K562 (cell line): Measurements from ENCODE around the gene IQCN. TPM values are rescaled to one million over a fixed set of nuclear protein-coding genes. Genes with fewer than 3 reads are reported as not detected.

Experiments
- BACH1 ChIP-seq: fragments of 200-800 bp; sonication (Bioruptor generic); IDR thresholded peaks from 2 replicates; pipeline ENCODE4 v1.6.1; 2016; ENCODE audit warnings: missing genetic modification characterization, missing compliant biosample characterization
- BMI1 ChIP-seq: fragments of 150-350 bp; IDR thresholded peaks from 2 replicates; pipeline ENCODE4 v1.6.1; 2014; ENCODE audit warnings: low read length
- BRD4 ChIP-seq: fragments of 200-600 bp; sonication (generic); IDR thresholded peaks from 2 replicates; pipeline ENCODE4 v1.6.1; 2017; ENCODE audit warnings: inconsistent platforms
- CTCFL ChIP-seq: IDR thresholded peaks from 2 replicates; pipeline ENCODE4 v1.6.1; 2011; ENCODE audit warnings: borderline replicate concordance, low read depth, mild to moderate bottlenecking, moderate library complexity, low read length; ENCODE audit not compliant: insufficient read depth, poor library complexity, severe bottlenecking
- DEAF1 ChIP-seq: fragments of 450-650 bp; formaldehyde crosslinking; IDR thresholded peaks from 2 replicates; pipeline ENCODE4 v1.4.0; 2020; ENCODE audit warnings: mild to moderate bottlenecking, moderate library complexity
- ERF ChIP-seq: fragments of 450-650 bp; formaldehyde crosslinking; IDR thresholded peaks from 2 replicates; pipeline ENCODE4 v1.4.0; 2020; ENCODE audit warnings: mild to moderate bottlenecking, mixed read lengths
- FOXA3 ChIP-seq, 2 experiments: fragments of 450-650 bp in 1 of 2; sonication (generic) in 1 of 2; formaldehyde crosslinking; IDR thresholded peaks in 1 of 2; conservative IDR thresholded peaks in 1 of 2; 2 replicates each; pipeline versions ENCODE4 v1.4.0 to v1.8.0; 2020 to 2022; ENCODE audit warnings: mild to moderate bottlenecking in 2 of 2, missing genetic modification reagents in 1 of 2
- HDAC6 ChIP-seq: IDR thresholded peaks from 2 replicates; pipeline ENCODE4 v1.6.1; 2012; ENCODE audit warnings: low read depth, mild to moderate bottlenecking, control low read depth, inconsistent platforms, low read length, moderate library complexity
- HOMEZ ChIP-seq: fragments of 250-450 bp; sonication (Bioruptor Pico); IDR thresholded peaks from 2 replicates; pipeline ENCODE4 v1.4.0; 2020; ENCODE audit warnings: mild to moderate bottlenecking, moderate library complexity
- KDM5B ChIP-seq: fragments of 200-600 bp; sonication (generic); IDR thresholded peaks from 2 replicates; pipeline ENCODE4 v1.6.1; 2012; ENCODE audit warnings: low read depth, mild to moderate bottlenecking, moderate library complexity, low read length, control low read depth, inconsistent platforms; ENCODE audit not compliant: insufficient replicate concordance
- NBN ChIP-seq: fragments of 450-650 bp; IDR thresholded peaks from 2 replicates; pipeline ENCODE4 v1.6.1; 2016; ENCODE audit warnings: low read depth, mild to moderate bottlenecking
- NFRKB ChIP-seq: fragments of 450-650 bp; IDR thresholded peaks from 2 replicates; pipeline ENCODE4 v1.6.1; 2016; ENCODE audit warnings: low read depth
- NONO ChIP-seq, 2 experiments: fragments of 200-400 bp in 1 of 2; fragments of 450-650 bp in 1 of 2; formaldehyde crosslinking in 1 of 2; IDR thresholded peaks; 2 replicates each; pipeline ENCODE4 v1.6.1; 2017; ENCODE audit warnings: low read depth in 2 of 2, mild to moderate bottlenecking in 2 of 2, moderate library complexity in 2 of 2, low read length in 1 of 2
- NR2C2 ChIP-seq, 2 experiments: fragments of 200-800 bp in 1 of 2; sonication (Bioruptor generic) in 1 of 2; sonication (generic) in 1 of 2; formaldehyde crosslinking in 1 of 2; IDR thresholded peaks; 2 replicates each; pipeline versions ENCODE4 v1.6.1 to v1.8.0; 2016 to 2022; ENCODE audit warnings: mild to moderate bottlenecking in 1 of 2, missing compliant biosample characterization in 1 of 2, missing genetic modification characterization in 1 of 2, missing genetic modification reagents in 1 of 2
- POLR2A ChIP-seq: fragments of 450-650 bp; conservative IDR thresholded peaks from 2 replicates; pipeline ENCODE4 v1.6.1; 2016
- SMC3 ChIP-seq: conservative IDR thresholded peaks from 2 replicates; pipeline ENCODE4 v1.6.1; 2011; ENCODE audit warnings: low read depth, low read length, improper control_type of control experiment; ENCODE audit not compliant: insufficient read depth
- YY1 ChIP-seq, 3 experiments: IDR thresholded peaks; 2 replicates each; pipeline ENCODE4 v1.6.1; 2011; ENCODE audit warnings: low read length in 2 of 3, mild to moderate bottlenecking in 2 of 3, moderate library complexity in 2 of 3, borderline replicate concordance in 1 of 3, control low read depth in 1 of 3, low read depth in 1 of 3; ENCODE audit not compliant: insufficient read depth in 3 of 3, insufficient replicate concordance in 2 of 3, control insufficient read depth in 1 of 3, insufficient read length in 1 of 3; ENCODE audit errors: extremely low read depth in 1 of 3
- ZBTB7A ChIP-seq: IDR thresholded peaks from 2 replicates; pipeline ENCODE4 v1.6.1; 2011; ENCODE audit warnings: low read depth, mild to moderate bottlenecking, low read length, moderate library complexity, borderline replicate concordance; ENCODE audit not compliant: control insufficient read depth
- ZFX ChIP-seq: sonication (generic); formaldehyde crosslinking; IDR thresholded peaks from 2 replicates; pipeline ENCODE4 v1.8.0; 2022; ENCODE audit warnings: mild to moderate bottlenecking, missing genetic modification reagents, moderate library complexity
- ZNF444 ChIP-seq: fragments of 250-450 bp; sonication (Bioruptor Pico); IDR thresholded peaks from 2 replicates; pipeline ENCODE4 v1.4.0; 2020; ENCODE audit warnings: mild to moderate bottlenecking, moderate library complexity
- polyA plus RNA-seq, 8 experiments: library from polyadenylated mRNA; depleted of rRNA in 4 of 8; stranded (reverse) in 5 of 8; unstranded in 3 of 8; fragments of >200 nt; fragmentation: Nextera tagmentation in 2 of 8; fragmentation: Illumina TruSeq in 1 of 8; extraction: Ambion mirVana in 2 of 8; extraction: Trizol in 1 of 8; gene quantifications; 2 replicates each; pipeline versions ENCODE4 v1.2.1 to v1.2.3, GENCODE V29; 2011 to 2014; ENCODE audit warnings: inconsistent platforms in 1 of 8, missing spikeins in 1 of 8
- total RNA-seq, 7 experiments: library from RNA; depleted of rRNA in 6 of 7; stranded (reverse); fragments of >200 nt in 6 of 7; fragmentation: Illumina TruSeq in 2 of 7; extraction: Trizol in 2 of 7; gene quantifications; 2 replicates each; pipeline versions ENCODE4 v1.2.1 to v1.2.3, GENCODE V29; 2011 to 2021; ENCODE audit warnings: low replicate concordance in 1 of 7

Gene IQCN
- total and polyA plus RNA-seq, 9 of the 15 experiments (the other 6 are each of a cell fraction or from before 2014, with no cell fraction given) = 0.01 to 0.07 (median 0.04) TPM; not detected in 3

GRCh38 chr19:18282021-18282787 is 8.0 kb upstream of the IQCN start (continued):
- TF ChIP-seq CTCFL (peak; percentile 24), ZNF444 (peak; percentile 45; the same call in 1 of the 2 replicates), NR2C2 (CRISPR knock-in tag; IDR thresholded peaks at IDR 0.05) (no peak), NR2C2 (tag; IDR thresholded peaks at IDR 0.05) (peak; percentile 79), DEAF1 (no peak), BMI1 (no peak), HDAC6 (no peak), NONO (IDR thresholded peaks at IDR 0.05; ENCODE audit: low read depth in 2 of 2, low read length in 1 of 2) (no peak), FOXA3 (CRISPR knock-in tag; conservative IDR thresholded peaks at IDR 0.05 in 1 of 2, IDR thresholded peaks at IDR 0.05 in 1 of 2) (peak in 1 of 2 experiments; percentile 37; a peak in 1 of 4 replicates), NBN (0 out of 2 replicates have a peak, but pooled peaks have one; percentile 26), KDM5B (peak; percentile 78), SMC3 (0 out of 2 replicates have a peak, but pooled peaks have one; percentile 8), ERF (CRISPR knock-in tag) (peak; percentile 69; the same call in 1 of the 2 replicates), HOMEZ (CRISPR knock-in tag) (no peak), NFRKB (peak; percentile 94), YY1 (IDR thresholded peaks at IDR 0.05; ENCODE audit: borderline replicate concordance in 1 of 3, control insufficient read depth in 1 of 3, extremely low read depth in 1 of 3, insufficient read depth in 3 of 3, insufficient read length in 1 of 3, insufficient replicate concordance in 2 of 3, low read depth in 1 of 3, low read length in 2 of 3) (peak in 2 of 3 experiments; percentile 27 to 42), ZBTB7A (peak; percentile 95), ZFX (CRISPR knock-in tag) (peak; percentile 87), BACH1 (tag) (peak; percentile 18; the same call in 1 of the 2 replicates), BRD4 (peak; percentile 95), POLR2A (peak; percentile 89)
